ENCODE measurements around the gene KHDC1. TPM values are rescaled to one million over a fixed set of nuclear protein-coding genes. Genes with fewer than 3 reads are reported as not detected.

KHDC1 gene
- total and polyA plus RNA-seq, 2 donors (not counting 1 experiment from before 2014, with no cell fraction given) = 2.6 to 3.5 TPM

DNA sequence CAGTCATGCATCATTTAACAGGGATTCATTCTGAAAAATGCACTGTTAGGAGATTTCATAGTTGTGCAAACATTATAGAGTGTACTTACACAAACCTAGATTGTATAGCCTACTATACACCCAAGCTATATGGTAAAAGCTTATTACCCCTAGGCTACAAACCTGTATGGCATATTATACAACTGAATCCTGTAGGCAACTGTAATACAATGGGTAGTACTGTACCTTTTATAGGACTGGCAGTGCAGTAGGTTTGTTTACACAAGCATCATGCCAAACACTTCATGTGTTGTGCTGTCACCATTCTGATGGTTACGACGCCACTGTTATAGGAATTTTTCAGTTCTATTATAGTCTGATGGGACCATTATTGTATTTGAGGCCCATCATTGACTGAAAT, 39.3 kb upstream of the KHDC1 start:
- H3K79me2 ChIP-seq (ENCODE audit: control insufficient read depth, insufficient read depth, low read length) = no peaks in the 10 kb centered on the region
- ATAC-seq (ENCODE audit: low read depth) (no peak), DNase-seq (no peak)
- H3K27me3 ChIP-seq (replicated peaks in 1 of 4; ENCODE audit: control extremely low read depth in 1 of 4, control insufficient read depth in 3 of 4, insufficient read depth in 4 of 4, low read length in 3 of 4) = no peaks in the 10 kb centered on the region
- H4K20me1 ChIP-seq (ENCODE audit: control insufficient read depth, insufficient read depth, low read length, poor library complexity, severe bottlenecking) = no peaks in the 10 kb centered on the region
- peaks cover 10% of the 10 kb centered on the region for H3K4me1 Mint-ChIP-seq
- TF ChIP-seq, protein P1, sequence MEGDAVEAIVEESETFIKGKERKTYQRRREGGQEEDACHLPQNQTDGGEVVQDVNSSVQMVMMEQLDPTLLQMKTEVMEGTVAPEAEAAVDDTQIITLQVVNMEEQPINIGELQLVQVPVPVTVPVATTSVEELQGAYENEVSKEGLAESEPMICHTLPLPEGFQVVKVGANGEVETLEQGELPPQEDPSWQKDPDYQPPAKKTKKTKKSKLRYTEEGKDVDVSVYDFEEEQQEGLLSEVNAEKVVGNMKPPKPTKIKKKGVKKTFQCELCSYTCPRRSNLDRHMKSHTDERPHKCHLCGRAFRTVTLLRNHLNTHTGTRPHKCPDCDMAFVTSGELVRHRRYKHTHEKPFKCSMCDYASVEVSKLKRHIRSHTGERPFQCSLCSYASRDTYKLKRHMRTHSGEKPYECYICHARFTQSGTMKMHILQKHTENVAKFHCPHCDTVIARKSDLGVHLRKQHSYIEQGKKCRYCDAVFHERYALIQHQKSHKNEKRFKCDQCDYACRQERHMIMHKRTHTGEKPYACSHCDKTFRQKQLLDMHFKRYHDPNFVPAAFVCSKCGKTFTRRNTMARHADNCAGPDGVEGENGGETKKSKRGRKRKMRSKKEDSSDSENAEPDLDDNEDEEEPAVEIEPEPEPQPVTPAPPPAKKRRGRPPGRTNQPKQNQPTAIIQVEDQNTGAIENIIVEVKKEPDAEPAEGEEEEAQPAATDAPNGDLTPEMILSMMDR (IDR thresholded peaks at IDR 0.05) = no peak
- no peak for TF ChIP-seq EZH2 (IDR thresholded peaks at IDR 0.05; ENCODE audit: borderline replicate concordance, insufficient read depth, low read depth, low read length, poor library complexity, severe bottlenecking)
- no peaks in the 10 kb centered on the region for H3K27me3 Mint-ChIP-seq
- no peak overlapping the region for H3K4me3 ChIP-seq (ENCODE audit: control extremely low read depth in 1 of 5, extremely low read depth in 1 of 5, insufficient read depth in 1 of 5, low read depth in 2 of 5, low read length in 4 of 5)
- H3K4me1 ChIP-seq (ENCODE audit: control insufficient read depth in 2 of 2, insufficient read depth in 2 of 2, low read length in 2 of 2) = peaks cover 2 to 7% of the 10 kb centered on the region in 2 donors
- peaks cover 0 to 3% (median 0%) of the 10 kb centered on the region in 3 donors for H3K9me3 ChIP-seq (ENCODE audit: control extremely low read depth in 1 of 3, control insufficient read depth in 2 of 3, insufficient read depth in 1 of 3, low read length in 2 of 3)
- H3K9me3 Mint-ChIP-seq (ENCODE audit: insufficient read depth) = no peaks in the 10 kb centered on the region
- H3K27ac ChIP-seq (ENCODE audit: low read length in 2 of 2) = no peak overlapping the region
- CTCF ChIA-PET = no interaction called here
- H2AFZ ChIP-seq (ENCODE audit: insufficient read depth, low read depth, low read length, poor library complexity, severe bottlenecking) = no peak overlapping the region
- no CpG with 5 or more reads among the region's 2 CpGs for WGBS (ENCODE audit: insufficient coverage)
- no peaks in the 10 kb centered on the region for H3K36me3 ChIP-seq (replicated peaks in 1 of 2; ENCODE audit: control extremely low read depth in 1 of 2, control insufficient read depth in 1 of 2, extremely low read depth in 1 of 2, insufficient read depth in 2 of 2, low read length in 1 of 2)
- no peak overlapping the region for H3K27ac Mint-ChIP-seq
- POLR2A ChIA-PET = no interaction called here
- intact Hi-C loops (cut with micrococcal nuclease) = no loop called here
- no peak overlapping the region for H3K4me3 Mint-ChIP-seq
- no peak overlapping the region for H3K4me2 ChIP-seq (replicated peaks; ENCODE audit: low read depth, low read length, poor library complexity, severe bottlenecking)
- H3K9ac ChIP-seq (ENCODE audit: low read length) = no peak overlapping the region

DNA sequence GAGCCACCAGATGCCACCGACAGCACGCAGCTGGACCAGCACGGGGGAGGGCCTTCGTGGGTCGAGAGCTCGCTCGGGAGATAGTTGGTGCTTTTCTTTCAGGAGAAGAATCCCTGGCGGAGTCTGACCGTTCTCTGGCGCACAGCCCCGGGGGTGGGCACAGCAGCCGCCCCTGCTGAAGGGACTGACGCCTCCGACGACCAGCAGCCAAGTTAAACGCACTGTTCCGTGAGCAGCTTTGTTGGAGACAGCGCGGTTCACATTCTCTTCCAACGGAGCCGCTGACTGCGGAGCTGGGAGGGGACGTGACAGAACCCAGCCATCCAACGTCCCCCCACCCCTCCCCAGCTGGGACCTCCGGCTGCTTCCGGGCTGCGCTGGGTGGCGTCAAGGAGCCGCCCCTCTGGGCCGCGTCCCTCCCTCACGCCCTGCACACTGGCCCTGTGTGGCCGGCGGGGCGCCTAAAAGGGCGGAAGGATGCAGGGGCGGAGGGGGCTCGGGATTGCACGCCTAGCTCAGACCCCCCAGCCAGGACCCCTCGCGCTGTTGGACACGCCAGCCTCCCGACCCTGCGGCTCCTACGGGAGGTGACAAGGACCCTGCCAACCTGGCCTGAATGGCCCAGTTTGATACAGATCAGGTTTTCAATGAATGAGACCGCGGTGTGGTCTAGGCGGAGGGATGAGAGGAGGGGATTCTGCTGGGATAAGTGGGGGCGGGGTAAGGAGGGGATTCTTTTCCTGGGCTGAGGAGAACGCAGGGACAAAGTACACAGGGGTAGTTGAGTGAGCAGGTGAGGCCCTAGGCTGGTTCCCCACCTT, 36.4 kb upstream of the KHDC1 start:
- Histone ChIP-seq H3K27ac (ENCODE audit: low read length in 2 of 2) (no peak overlapping the region), H3K9ac (ENCODE audit: low read length) (no peak overlapping the region), H3K27me3 (replicated peaks in 1 of 4; ENCODE audit: control extremely low read depth in 1 of 4, control insufficient read depth in 3 of 4, insufficient read depth in 4 of 4, low read length in 3 of 4) (no peaks in the 10 kb centered on the region), H3K4me1 (ENCODE audit: control insufficient read depth in 2 of 2, insufficient read depth in 2 of 2, low read length in 2 of 2) (peaks cover 2 to 7% of the 10 kb centered on the region in 2 donors), H3K4me2 (replicated peaks; ENCODE audit: low read depth, low read length, poor library complexity, severe bottlenecking) (peak overlapping the region; percentile 33), H4K20me1 (ENCODE audit: control insufficient read depth, insufficient read depth, low read length, poor library complexity, severe bottlenecking) (no peaks in the 10 kb centered on the region), H3K4me3 (ENCODE audit: control extremely low read depth in 1 of 5, extremely low read depth in 1 of 5, insufficient read depth in 1 of 5, low read depth in 2 of 5, low read length in 4 of 5) (peak overlapping the region in 1 of 5 experiments; percentile 5), H3K9me3 (ENCODE audit: control extremely low read depth in 1 of 3, control insufficient read depth in 2 of 3, insufficient read depth in 1 of 3, low read length in 2 of 3) (peaks cover 0 to 8% (median 0%) of the 10 kb centered on the region in 3 donors), H3K79me2 (ENCODE audit: control insufficient read depth, insufficient read depth, low read length) (no peaks in the 10 kb centered on the region), H3K36me3 (replicated peaks in 1 of 2; ENCODE audit: control extremely low read depth in 1 of 2, control insufficient read depth in 1 of 2, extremely low read depth in 1 of 2, insufficient read depth in 2 of 2, low read length in 1 of 2) (no peaks in the 10 kb centered on the region), H2AFZ (ENCODE audit: insufficient read depth, low read depth, low read length, poor library complexity, severe bottlenecking) (no peak overlapping the region)
- DNase-seq = no peak
- intact Hi-C loops (cut with micrococcal nuclease) = no loop called here
- TF ChIP-seq EZH2 (IDR thresholded peaks at IDR 0.05; ENCODE audit: borderline replicate concordance, insufficient read depth, low read depth, low read length, poor library complexity, severe bottlenecking) = no peak
- TF ChIP-seq, protein P1 (IDR thresholded peaks at IDR 0.05) = no peak
- peaks cover 7% of the 10 kb centered on the region for H3K4me1 Mint-ChIP-seq
- POLR2A ChIA-PET = no interaction called here
- ATAC-seq (ENCODE audit: low read depth) = no peak
- no peaks in the 10 kb centered on the region for H3K9me3 Mint-ChIP-seq (ENCODE audit: insufficient read depth)
- H3K27ac Mint-ChIP-seq = no peak overlapping the region
- WGBS (ENCODE audit: insufficient coverage) = 88% methylated on average over 50 of the region's 50 CpGs
- H3K4me3 Mint-ChIP-seq = peak overlapping the region; percentile 54
- H3K27me3 Mint-ChIP-seq = no peaks in the 10 kb centered on the region
- CTCF ChIA-PET = interaction anchor here (0.6 to 0.7 kb wide), 2 partner anchors 16 to 18 kb away, joined by 3 to 4 read pairs; no protein-coding TSS in a partner anchor

Measured in B cell (primary cell).